Spinal cord (tissue), 10 donors: ENCODE results near the gene AMIGO1. TPM values are rescaled to one million over a fixed set of nuclear protein-coding genes. Genes with fewer than 3 reads are reported as not detected.
A peak's percentile ranks its signal among the peaks of the same experiment; 100 is the strongest.

Source experiments
- DNase-seq, 6 donors: peaks; one replicate each; pipeline versions ENCODE4 v3.0.0 to v3.0.0-alpha.2; 2013 to 2015; ENCODE audit warnings: low spot score in 6 of 6, low read depth in 4 of 6
- H3K27ac ChIP-seq: one replicate; pipeline ENCODE4 v1.5.1; 2013; ENCODE audit warnings: low read depth, low read length, control low read depth
- H3K27me3 ChIP-seq: one replicate; pipeline ENCODE4 v1.6.1; 2013; ENCODE audit warnings: low read length; ENCODE audit not compliant: control insufficient read depth, insufficient read depth
- H3K36me3 ChIP-seq: one replicate; pipeline ENCODE4 v1.6.1; 2013; ENCODE audit warnings: low read length; ENCODE audit not compliant: control insufficient read depth, insufficient read depth
- H3K4me1 ChIP-seq: one replicate; pipeline ENCODE4 v1.6.1; 2013; ENCODE audit warnings: low read length; ENCODE audit not compliant: control insufficient read depth, insufficient read depth
- H3K4me3 ChIP-seq: one replicate; pipeline ENCODE4 v1.5.1; 2013; ENCODE audit warnings: low read depth, low read length, control low read depth
- H3K9me3 ChIP-seq: one replicate; pipeline ENCODE4 v1.6.1; 2013; ENCODE audit warnings: low read length; ENCODE audit not compliant: control insufficient read depth, insufficient read depth
- WGBS: methylation state at CpG from one replicate; pipeline ENCODE4 v1.1.5; 2013; ENCODE audit warnings: missing lambda C conversion rate; ENCODE audit not compliant: insufficient coverage; 5-methylcytosine and 5-hydroxymethylcytosine counted together
- polyA plus RNA-seq, 2 donors: library from polyadenylated mRNA; unstranded; fragments of 120-200 nt; gene quantifications; one replicate each; pipeline ENCODE4 v1.2.1, GENCODE V29; 2013; ENCODE audit not compliant: insufficient read length in 2 of 2
- total RNA-seq, 2 donors: library from RNA; depleted of rRNA in 1 of 2; stranded (reverse); fragments of 120-200 nt in 1 of 2; fragments of >200 nt in 1 of 2; gene quantifications; one replicate each; pipeline versions ENCODE4 v1.2.3 to v1.2.4, GENCODE V29; 2013 to 2014
- donor health status: healthy.

Gene AMIGO1
- total and polyA plus RNA-seq, 4 donors: 12.6 to 18.9 (median 17.8) TPM

- H3K27ac ChIP-seq: no peak overlapping the region
- 19% methylated on average over 12 of the region's 12 CpGs for WGBS
- H3K36me3 ChIP-seq: no peaks in the 10 kb centered on the region
- H3K4me1 ChIP-seq: peaks cover 57% of the 10 kb centered on the region
- peak in 3 of 6 donors; percentile 69 to 93 (median 91) for DNase-seq
- no peaks in the 10 kb centered on the region for H3K9me3 ChIP-seq
- H3K4me3 ChIP-seq: peak overlapping the region; percentile 1
- peaks cover 11% of the 10 kb centered on the region for H3K27me3 ChIP-seq
These were observed 23.0 kb upstream of the AMIGO1 start for GRCh38 chr1:109532365-109533136.

GRCh38 chr1:109531826-109532364 is 22.4 kb upstream of the AMIGO1 start:
- WGBS: 54% methylated on average over 11 of the region's 16 CpGs
- H3K36me3 ChIP-seq: no peaks in the 10 kb centered on the region
- no peak for DNase-seq
- peaks cover 57% of the 10 kb centered on the region for H3K4me1 ChIP-seq
- no peaks in the 10 kb centered on the region for H3K9me3 ChIP-seq
- H3K27ac ChIP-seq: no peak overlapping the region
- peaks cover 12% of the 10 kb centered on the region for H3K27me3 ChIP-seq
- peak overlapping the region; percentile 1 for H3K4me3 ChIP-seq

- 71% methylated on average over 2 of the region's 4 CpGs for WGBS
- no peaks in the 10 kb centered on the region for H3K36me3 ChIP-seq
- no peak overlapping the region for H3K4me3 ChIP-seq
- H3K27me3 ChIP-seq: peaks cover 12% of the 10 kb centered on the region
- peaks cover 53% of the 10 kb centered on the region for H3K4me1 ChIP-seq
- no peak for DNase-seq
- H3K27ac ChIP-seq: no peak overlapping the region
- H3K9me3 ChIP-seq: no peaks in the 10 kb centered on the region
These were observed 21.9 kb upstream of the AMIGO1 start for GRCh38 chr1:109531380-109531779.

GRCh38 chr1:109530457-109531087 is 21.0 kb upstream of the AMIGO1 start:
- Histone ChIP-seq H3K4me3 (no peak overlapping the region), H3K9me3 (no peaks in the 10 kb centered on the region), H3K4me1 (peaks cover 45% of the 10 kb centered on the region), H3K27me3 (peaks cover 12% of the 10 kb centered on the region), H3K36me3 (no peaks in the 10 kb centered on the region), H3K27ac (peak overlapping the region; percentile 35)
- DNase-seq: peak in 3 of 6 donors; percentile 55 to 91 (median 81)
- WGBS: 27% methylated on average over 12 of the region's 13 CpGs

DNA sequence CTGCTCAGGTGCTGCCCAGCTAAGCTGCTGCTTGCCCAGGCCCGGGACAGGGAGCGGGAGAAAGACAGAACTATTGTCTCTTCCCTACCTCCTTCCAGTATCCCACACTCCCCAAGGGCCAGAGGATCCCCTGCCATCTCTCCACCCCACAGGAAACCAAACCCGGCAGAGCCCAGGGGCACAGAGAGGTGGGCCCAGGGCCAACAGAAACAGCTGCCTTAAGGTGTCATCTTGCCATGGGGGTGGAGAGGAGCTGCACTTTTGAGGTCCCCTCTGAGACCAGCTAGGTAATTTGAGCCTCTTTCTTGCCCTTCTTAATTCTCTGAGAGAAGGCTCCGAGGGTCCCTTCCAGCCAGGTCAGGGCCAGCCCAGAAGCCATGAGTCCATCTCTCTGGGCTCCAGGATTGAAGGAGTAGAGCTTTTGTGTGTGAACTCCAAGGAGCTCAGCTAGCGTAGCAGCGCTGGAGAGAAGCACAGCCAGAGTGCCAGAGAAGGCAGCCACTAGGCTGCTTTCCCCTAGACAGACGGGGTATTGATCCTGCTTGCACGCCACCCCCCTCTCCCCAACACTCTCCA is 20.4 kb upstream of the AMIGO1 start:
- no peaks in the 10 kb centered on the region for H3K36me3 ChIP-seq
- H3K4me3 ChIP-seq: no peak overlapping the region
- 29% methylated on average over 6 of the region's 8 CpGs for WGBS
- H3K4me1 ChIP-seq: peaks cover 42% of the 10 kb centered on the region
- H3K27ac ChIP-seq: peak overlapping the region; percentile 35
- no peaks in the 10 kb centered on the region for H3K9me3 ChIP-seq
- peaks cover 12% of the 10 kb centered on the region for H3K27me3 ChIP-seq
- no peak for DNase-seq

DNA sequence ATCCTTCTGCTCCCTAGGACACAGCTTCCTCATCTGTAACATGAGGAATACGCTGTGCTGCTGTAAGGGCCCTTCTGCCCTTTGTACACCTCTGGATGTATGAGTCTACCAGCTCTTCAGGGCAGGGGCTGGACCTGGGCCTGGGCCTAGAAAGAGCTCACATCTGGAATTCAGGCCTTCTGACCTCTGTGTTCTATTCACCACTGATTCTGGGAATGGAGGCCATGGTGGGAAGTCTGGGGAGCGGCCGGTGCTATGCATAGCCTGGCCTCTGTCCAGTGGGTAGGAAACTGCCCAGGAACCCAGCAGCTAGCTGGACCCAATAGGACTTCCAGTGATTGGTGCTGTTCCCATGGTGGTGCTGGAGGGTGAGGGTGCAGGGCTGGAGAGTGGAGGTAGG is 19.2 kb upstream of the AMIGO1 start:
- no peak overlapping the region for H3K27ac ChIP-seq
- H3K4me3 ChIP-seq: no peak overlapping the region
- peaks cover 10% of the 10 kb centered on the region for H3K27me3 ChIP-seq
- H3K36me3 ChIP-seq: no peaks in the 10 kb centered on the region
- no peaks in the 10 kb centered on the region for H3K9me3 ChIP-seq
- no peak for DNase-seq
- peaks cover 42% of the 10 kb centered on the region for H3K4me1 ChIP-seq
- WGBS: 82% methylated on average over 3 of the region's 3 CpGs

DNA sequence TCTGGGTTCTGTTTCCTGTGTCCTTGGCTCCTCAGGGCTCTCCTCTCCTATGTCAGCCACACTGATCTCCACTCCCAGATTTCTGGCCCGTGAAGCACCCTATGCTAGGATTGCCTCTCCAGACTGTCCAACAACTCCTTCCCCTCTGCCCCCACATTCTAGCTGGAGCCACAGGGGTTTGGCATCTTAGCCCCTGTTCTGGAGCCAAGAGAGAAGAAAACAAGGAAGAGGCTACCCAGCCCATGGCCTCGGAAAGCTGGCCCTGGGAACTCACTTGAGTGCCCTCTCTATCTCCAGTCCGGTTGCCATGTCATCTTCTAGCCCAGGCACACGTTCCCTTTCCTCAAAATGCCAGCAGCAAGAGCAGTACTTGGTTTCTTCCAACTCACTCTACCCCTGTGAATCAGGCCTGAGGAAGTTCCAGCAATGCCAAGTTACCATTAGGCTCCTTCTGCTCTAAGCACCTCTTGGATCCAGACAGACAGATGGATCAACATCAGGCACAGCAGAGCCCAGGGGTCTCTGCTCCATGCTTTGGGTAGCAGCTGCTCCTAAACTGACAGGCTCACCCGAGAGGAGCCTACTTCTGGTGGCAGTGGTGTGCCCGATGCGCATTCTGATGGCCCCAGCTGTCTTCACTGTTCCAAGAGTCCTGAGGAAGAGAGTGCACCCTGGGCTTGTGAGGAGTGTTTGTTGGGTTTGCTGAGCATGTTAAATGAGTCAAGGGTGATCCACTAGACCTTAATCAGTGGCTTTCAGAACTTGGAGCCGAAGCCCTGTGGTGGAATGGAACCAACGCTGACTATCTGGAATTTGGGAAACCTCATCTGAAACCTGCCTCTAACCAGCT is 18.5 kb upstream of the AMIGO1 start:
- no peak overlapping the region for H3K27ac ChIP-seq
- 78% methylated on average over 8 of the region's 9 CpGs for WGBS
- H3K4me3 ChIP-seq: no peak overlapping the region
- H3K4me1 ChIP-seq: peaks cover 42% of the 10 kb centered on the region
- no peak for DNase-seq
- H3K36me3 ChIP-seq: no peaks in the 10 kb centered on the region
- H3K27me3 ChIP-seq: peaks cover 8% of the 10 kb centered on the region
- H3K9me3 ChIP-seq: no peaks in the 10 kb centered on the region

DNA sequence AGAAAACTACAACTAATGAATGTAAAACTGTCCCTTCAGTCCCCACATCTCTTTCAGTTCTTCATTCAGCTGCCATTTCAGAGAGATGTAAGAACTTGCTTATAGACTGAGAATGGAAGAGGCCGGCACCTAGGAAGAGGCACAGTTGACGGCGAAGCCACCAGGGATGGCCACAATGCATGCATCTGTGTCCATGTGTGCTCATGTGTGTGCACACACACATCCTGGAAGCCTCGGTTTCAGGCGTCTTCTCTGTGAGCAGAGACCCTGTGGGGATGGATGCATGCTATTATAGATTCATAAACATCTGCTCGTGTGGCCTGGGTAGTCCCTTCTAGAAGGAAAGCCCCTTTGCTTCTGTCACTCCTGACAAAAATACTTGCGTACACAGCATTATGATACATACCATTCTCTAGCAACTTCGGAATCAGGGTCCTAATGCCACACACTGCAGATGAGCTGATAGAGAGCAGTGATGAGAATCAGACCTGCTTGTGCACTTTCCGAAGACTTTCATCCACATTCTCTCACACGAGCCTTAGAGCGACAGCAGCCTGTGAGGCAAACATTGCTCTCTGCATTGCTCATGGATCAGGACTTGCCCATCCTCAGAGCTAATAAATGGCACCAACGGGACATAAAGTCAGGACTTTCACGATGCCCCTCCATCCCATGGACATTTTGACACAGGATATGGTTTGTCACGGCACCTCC is 17.7 kb upstream of the AMIGO1 start:
- DNase-seq: peak in 1 of 6 donors; percentile 82
- no peaks in the 10 kb centered on the region for H3K9me3 ChIP-seq
- no peak overlapping the region for H3K27ac ChIP-seq
- 77% methylated on average over 9 of the region's 14 CpGs for WGBS
- H3K4me3 ChIP-seq: no peak overlapping the region
- H3K27me3 ChIP-seq: peaks cover 8% of the 10 kb centered on the region
- no peaks in the 10 kb centered on the region for H3K36me3 ChIP-seq
- H3K4me1 ChIP-seq: peaks cover 35% of the 10 kb centered on the region
